ENCODE results near the gene TSR1. TPM values are rescaled to one million over a fixed set of nuclear protein-coding genes. Genes with fewer than 3 reads are reported as not detected.

TSR1 gene
- total RNA-seq, 4 donors from 2014 or later: 20.3 to 70.2 (median 46.0) TPM

DNA sequence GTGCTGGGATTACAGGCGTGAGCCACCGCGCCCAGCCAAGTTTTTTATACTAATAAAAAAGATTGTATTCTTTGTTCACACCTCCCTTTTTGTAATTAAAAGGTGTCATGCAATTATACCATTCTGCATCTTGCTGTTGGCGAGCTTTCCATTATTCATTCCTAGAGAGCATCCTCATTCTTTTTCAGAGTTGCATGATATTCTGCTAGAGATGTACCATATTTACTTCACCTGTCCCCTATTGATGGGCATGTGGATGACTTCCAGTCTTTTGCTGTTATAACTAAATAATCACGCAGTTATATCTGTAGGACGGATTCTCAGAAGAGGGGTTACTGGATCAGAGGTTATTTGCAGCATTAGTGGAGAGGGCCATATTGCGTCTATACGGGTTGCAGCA lies 18.1 kb upstream of the TSR1 start:
- no peak for TF ChIP-seq POLR2A (IDR thresholded peaks at IDR 0.05)
- TF ChIP-seq, protein P1, sequence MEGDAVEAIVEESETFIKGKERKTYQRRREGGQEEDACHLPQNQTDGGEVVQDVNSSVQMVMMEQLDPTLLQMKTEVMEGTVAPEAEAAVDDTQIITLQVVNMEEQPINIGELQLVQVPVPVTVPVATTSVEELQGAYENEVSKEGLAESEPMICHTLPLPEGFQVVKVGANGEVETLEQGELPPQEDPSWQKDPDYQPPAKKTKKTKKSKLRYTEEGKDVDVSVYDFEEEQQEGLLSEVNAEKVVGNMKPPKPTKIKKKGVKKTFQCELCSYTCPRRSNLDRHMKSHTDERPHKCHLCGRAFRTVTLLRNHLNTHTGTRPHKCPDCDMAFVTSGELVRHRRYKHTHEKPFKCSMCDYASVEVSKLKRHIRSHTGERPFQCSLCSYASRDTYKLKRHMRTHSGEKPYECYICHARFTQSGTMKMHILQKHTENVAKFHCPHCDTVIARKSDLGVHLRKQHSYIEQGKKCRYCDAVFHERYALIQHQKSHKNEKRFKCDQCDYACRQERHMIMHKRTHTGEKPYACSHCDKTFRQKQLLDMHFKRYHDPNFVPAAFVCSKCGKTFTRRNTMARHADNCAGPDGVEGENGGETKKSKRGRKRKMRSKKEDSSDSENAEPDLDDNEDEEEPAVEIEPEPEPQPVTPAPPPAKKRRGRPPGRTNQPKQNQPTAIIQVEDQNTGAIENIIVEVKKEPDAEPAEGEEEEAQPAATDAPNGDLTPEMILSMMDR (IDR thresholded peaks at IDR 0.05): no peak
- intact Hi-C loops (cut with DNase I): no loop called here
- Histone ChIP-seq H3K27ac (no peak overlapping the region), H3K4me1 (peaks cover 6 to 21% (median 9%) of the 10 kb centered on the region in 3 donors), H3K27me3 (no peaks in the 10 kb centered on the region), H3K4me3 (no peak overlapping the region), H3K36me3 (peaks cover 0 to 11% (median 0%) of the 10 kb centered on the region in 3 donors), H3K9me3 (no peaks in the 10 kb centered on the region)
- WGBS, 2 donors: 81 to 83% methylated on average over 8 of the region's 8 CpGs
- DNase-seq: no peak

DNA sequence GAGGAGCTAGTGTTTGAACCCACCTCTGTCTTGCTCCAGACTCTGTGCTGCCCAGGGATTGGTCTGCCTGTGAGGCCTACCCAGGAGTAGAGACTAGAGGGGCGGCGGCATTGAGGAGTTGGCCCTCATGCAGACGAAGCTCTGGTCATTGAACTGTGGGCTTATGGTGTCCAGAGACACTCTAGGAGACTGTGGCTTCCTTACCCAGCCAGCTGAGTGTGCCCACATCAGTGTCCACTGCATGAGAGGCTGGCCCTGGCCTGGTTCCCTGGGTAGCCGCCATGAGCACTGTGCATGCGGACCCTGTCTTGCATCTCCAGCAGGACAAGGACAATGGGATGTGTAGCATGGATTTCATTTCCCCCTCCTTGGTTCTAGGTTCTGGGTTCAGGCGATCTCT lies 15.0 kb upstream of the TSR1 start:
- DNase-seq: no peak
- 96 to 100% methylated on average over 2 to 5 of the region's 6 CpGs for WGBS, 2 donors
- H3K4me1 ChIP-seq: peaks cover 4 to 36% (median 9%) of the 10 kb centered on the region in 3 donors

DNA sequence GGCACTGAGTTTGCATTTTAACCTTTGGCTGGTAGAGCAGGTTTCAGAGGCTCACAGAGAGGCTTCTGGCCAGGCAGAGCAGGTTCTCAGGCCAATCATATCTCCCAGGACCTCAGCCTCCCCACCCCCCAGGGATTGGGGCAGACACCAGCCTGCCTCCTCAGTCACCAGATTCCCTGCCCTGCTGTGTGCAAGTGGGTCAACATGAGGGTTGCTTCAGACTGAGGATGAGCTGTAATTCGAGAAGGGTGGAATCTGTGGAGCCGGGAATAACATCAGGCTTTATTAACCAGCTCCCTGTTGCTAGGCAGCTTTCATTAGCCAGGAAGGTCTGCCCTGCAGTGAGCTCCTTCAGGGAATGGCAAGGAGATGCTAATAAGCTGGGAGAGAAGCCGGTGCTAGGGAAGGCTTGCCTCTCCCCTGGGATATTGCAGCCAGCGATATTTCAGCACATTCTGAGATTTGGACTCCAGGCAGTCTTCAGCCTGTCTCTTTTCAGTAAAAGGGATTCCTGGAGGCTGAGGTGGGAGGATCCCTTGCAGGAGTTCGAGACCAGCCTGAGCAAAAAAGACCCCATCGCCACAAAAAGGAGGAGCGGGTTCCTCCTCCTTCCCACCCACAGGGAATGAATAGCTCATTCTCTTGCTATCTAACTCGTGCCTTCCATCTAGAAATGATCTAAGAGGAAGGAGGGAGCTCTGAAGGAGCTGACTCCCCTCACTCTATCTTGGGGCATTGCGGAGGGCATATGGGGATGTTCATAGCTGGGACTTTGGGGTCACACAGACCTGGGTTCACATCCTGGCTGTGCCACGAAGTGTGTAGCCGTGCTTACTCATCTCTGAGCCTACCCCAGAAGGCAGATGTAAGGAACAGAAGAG lies 11.8 kb upstream of the TSR1 start:
- H3K36me3 ChIP-seq: peaks cover 0 to 19% (median 4%) of the 10 kb centered on the region in 3 donors
- intact Hi-C loops (cut with DNase I): no loop called here
- H3K27me3 ChIP-seq: no peaks in the 10 kb centered on the region
- peaks cover 4 to 36% (median 6%) of the 10 kb centered on the region in 3 donors for H3K4me1 ChIP-seq
- TF ChIP-seq, protein P1 (IDR thresholded peaks at IDR 0.05): no peak
- no peak for TF ChIP-seq POLR2A (IDR thresholded peaks at IDR 0.05)
- 76 to 83% methylated on average over 8 to 10 of the region's 11 CpGs for whole genome bisulfite sequencing, 2 donors
- no peak overlapping the region for H3K4me3 ChIP-seq
- peak overlapping the region; percentile 15 to 81 (median 59) for H3K27ac ChIP-seq
- DNase-seq: no peak
- no peaks in the 10 kb centered on the region for H3K9me3 ChIP-seq

More for the DNA sequence above, 15.0 kb upstream of the TSR1 start:
- Histone ChIP-seq H3K27me3 (no peaks in the 10 kb centered on the region), H3K27ac (no peak overlapping the region), H3K9me3 (no peaks in the 10 kb centered on the region), H3K4me3 (no peak overlapping the region), H3K36me3 (no peaks in the 10 kb centered on the region)
- intact Hi-C loops (cut with DNase I): no loop called here
- no peak for TF ChIP-seq POLR2A (IDR thresholded peaks at IDR 0.05)
- TF ChIP-seq, protein P1 (IDR thresholded peaks at IDR 0.05): no peak

DNA sequence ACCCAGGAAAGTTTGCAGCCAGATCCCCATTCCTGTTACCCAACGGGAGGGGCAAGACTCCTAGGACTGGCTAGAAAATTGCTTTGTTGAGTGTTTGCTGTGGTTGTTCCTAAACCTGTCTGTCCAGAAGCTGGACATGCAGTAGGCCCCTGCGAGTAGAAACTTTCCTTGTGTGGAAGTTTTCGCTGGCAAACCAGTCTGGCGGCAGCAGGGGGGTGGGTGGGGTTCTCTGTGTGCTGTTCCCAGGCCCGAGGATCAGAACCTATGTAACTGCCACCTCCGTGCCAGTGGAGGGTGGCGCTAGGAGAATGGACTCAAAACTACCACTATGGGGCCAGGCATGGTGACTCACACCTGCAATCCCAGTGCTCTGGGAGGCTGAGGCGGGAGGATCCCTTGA lies 10.2 kb upstream of the TSR1 start:
- Histone ChIP-seq H3K27me3 (no peaks in the 10 kb centered on the region), H3K4me1 (peaks cover 4 to 33% (median 6%) of the 10 kb centered on the region in 3 donors), H3K4me3 (no peak overlapping the region), H3K27ac (peak overlapping the region; percentile 57 to 82 (median 80)), H3K36me3 (peaks cover 0 to 35% (median 4%) of the 10 kb centered on the region in 3 donors), H3K9me3 (no peaks in the 10 kb centered on the region)
- no peak for TF ChIP-seq POLR2A (IDR thresholded peaks at IDR 0.05)
- TF ChIP-seq, protein P1 (IDR thresholded peaks at IDR 0.05): no peak
- intact Hi-C loops (cut with DNase I): no loop called here
- 34 to 74% methylated on average over 5 to 8 of the region's 8 CpGs for WGBS, 2 donors
- no peak for DNase-seq

DNA sequence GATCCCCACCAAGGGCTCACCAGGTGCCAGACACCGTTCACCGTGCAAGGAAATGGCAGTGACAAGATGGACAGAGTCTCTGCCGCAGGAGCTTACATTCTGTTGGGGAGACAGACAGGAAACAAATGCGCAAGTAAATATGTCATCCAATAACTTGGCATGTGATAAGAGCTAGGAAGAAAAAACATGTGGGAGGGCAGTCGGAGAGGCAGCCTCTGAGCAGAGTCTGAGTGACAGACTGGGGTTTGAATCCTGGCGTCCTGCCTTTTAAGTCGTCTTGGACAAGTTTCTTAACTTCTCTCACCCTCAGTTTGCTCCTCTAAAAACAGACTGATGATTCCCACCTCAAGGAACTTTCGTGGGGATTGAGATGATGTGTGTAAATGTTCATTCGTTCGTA lies 8.3 kb upstream of the TSR1 start:
- Histone ChIP-seq H3K36me3 (peaks cover 0 to 43% (median 4%) of the 10 kb centered on the region in 3 donors), H3K4me3 (no peak overlapping the region), H3K4me1 (peaks cover 4 to 33% (median 6%) of the 10 kb centered on the region in 3 donors), H3K9me3 (no peaks in the 10 kb centered on the region), H3K27ac (no peak overlapping the region), H3K27me3 (no peaks in the 10 kb centered on the region)
- no peak for TF ChIP-seq POLR2A (IDR thresholded peaks at IDR 0.05)
- TF ChIP-seq, protein P1 (IDR thresholded peaks at IDR 0.05): no peak
- WGBS, 2 donors: 89% methylated on average over 9 of the region's 10 CpGs
- no peak for DNase-seq
- intact Hi-C loops (cut with DNase I): no loop called here

All from esophagus squamous epithelium (tissue), 5 donors.